ENCODE measurements around the gene XPNPEP1.

XPNPEP1 gene

GRCh38 chr10:109837384-109837783 lies 85.9 kb downstream of the XPNPEP1 start:
- H4K20me1 ChIP-seq (ENCODE audit: low read depth, low read length) = no peaks in the 10 kb centered on the region
- H3F3A ChIP-seq (ENCODE audit: insufficient read depth) = no peaks in the 10 kb centered on the region
- H3K9ac ChIP-seq (ENCODE audit: low read length) = no peak overlapping the region
- H3K79me2 ChIP-seq (ENCODE audit: insufficient read depth, low read length) = no peaks in the 10 kb centered on the region
- no peak overlapping the region for H2AFZ ChIP-seq (ENCODE audit: low read depth, low read length, severe bottlenecking)
- no peaks in the 10 kb centered on the region for H3K36me3 ChIP-seq (ENCODE audit: low read length)
- no peak overlapping the region for H3K4me2 ChIP-seq (ENCODE audit: low read depth, low read length, poor library complexity, severe bottlenecking)
- no peaks in the 10 kb centered on the region for H3K9me3 ChIP-seq (ENCODE audit: insufficient read depth, low read length)
- TF ChIP-seq, protein P1, sequence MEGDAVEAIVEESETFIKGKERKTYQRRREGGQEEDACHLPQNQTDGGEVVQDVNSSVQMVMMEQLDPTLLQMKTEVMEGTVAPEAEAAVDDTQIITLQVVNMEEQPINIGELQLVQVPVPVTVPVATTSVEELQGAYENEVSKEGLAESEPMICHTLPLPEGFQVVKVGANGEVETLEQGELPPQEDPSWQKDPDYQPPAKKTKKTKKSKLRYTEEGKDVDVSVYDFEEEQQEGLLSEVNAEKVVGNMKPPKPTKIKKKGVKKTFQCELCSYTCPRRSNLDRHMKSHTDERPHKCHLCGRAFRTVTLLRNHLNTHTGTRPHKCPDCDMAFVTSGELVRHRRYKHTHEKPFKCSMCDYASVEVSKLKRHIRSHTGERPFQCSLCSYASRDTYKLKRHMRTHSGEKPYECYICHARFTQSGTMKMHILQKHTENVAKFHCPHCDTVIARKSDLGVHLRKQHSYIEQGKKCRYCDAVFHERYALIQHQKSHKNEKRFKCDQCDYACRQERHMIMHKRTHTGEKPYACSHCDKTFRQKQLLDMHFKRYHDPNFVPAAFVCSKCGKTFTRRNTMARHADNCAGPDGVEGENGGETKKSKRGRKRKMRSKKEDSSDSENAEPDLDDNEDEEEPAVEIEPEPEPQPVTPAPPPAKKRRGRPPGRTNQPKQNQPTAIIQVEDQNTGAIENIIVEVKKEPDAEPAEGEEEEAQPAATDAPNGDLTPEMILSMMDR (IDR thresholded peaks at IDR 0.05; ENCODE audit: insufficient read depth, low read length, poor library complexity, severe bottlenecking) = no peak
- TF ChIP-seq EZH2phosphoT487 (conservative IDR thresholded peaks at IDR 0.05; ENCODE audit: low read length) = no peak
- H3K27ac ChIP-seq (ENCODE audit: low read depth, low read length) = no peak overlapping the region
- H3K4me3 ChIP-seq (ENCODE audit: insufficient read depth, low read length, poor library complexity, severe bottlenecking) = no peak overlapping the region
- no peaks in the 10 kb centered on the region for H3K27me3 ChIP-seq (ENCODE audit: low read length)
- H3K9me2 ChIP-seq (replicated peaks; ENCODE audit: insufficient read depth, low read length) = no peaks in the 10 kb centered on the region

GRCh38 chr10:109835257-109835656 lies 88.1 kb downstream of the XPNPEP1 start:
- no peak overlapping the region for H3K4me3 ChIP-seq (ENCODE audit: insufficient read depth, low read length, poor library complexity, severe bottlenecking)

DNA sequence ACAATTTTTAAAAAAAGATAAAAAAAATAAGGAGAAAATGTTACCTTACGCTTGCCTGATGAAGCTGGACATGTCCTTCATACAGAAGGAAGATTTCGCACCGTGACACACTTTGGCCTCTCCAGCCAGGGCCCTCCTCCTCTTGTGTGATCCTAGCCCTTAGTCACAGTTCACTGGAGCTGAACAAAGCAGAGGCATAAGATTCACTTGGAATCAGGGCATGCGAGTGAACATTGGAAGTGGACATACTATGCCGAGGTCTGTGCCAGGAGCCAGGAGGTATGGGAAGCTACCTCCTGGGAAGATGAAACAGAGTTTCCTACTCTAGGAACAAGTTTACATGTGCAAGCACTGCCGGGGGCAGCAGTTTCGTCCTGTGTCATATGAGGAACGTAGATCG lies 91.5 kb downstream of the XPNPEP1 start:
- no peaks in the 10 kb centered on the region for H3K27me3 ChIP-seq (ENCODE audit: low read length)
- no peaks in the 10 kb centered on the region for H3K9me2 ChIP-seq (replicated peaks; ENCODE audit: insufficient read depth, low read length)
- TF ChIP-seq, protein P1 (IDR thresholded peaks at IDR 0.05; ENCODE audit: insufficient read depth, low read length, poor library complexity, severe bottlenecking) = no peak
- no peak for TF ChIP-seq EZH2phosphoT487 (conservative IDR thresholded peaks at IDR 0.05; ENCODE audit: low read length)
- no peaks in the 10 kb centered on the region for H3K79me2 ChIP-seq (ENCODE audit: insufficient read depth, low read length)
- no peak overlapping the region for H3K27ac ChIP-seq (ENCODE audit: low read depth, low read length)
- H2AFZ ChIP-seq (ENCODE audit: low read depth, low read length, severe bottlenecking) = no peak overlapping the region
- no peaks in the 10 kb centered on the region for H3K9me3 ChIP-seq (ENCODE audit: insufficient read depth, low read length)
- no peak overlapping the region for H3K4me2 ChIP-seq (ENCODE audit: low read depth, low read length, poor library complexity, severe bottlenecking)
- no peak overlapping the region for H3K9ac ChIP-seq (ENCODE audit: low read length)
- no peaks in the 10 kb centered on the region for H3F3A ChIP-seq (ENCODE audit: insufficient read depth)
- no peaks in the 10 kb centered on the region for H3K36me3 ChIP-seq (ENCODE audit: low read length)
- H3K4me3 ChIP-seq (ENCODE audit: insufficient read depth, low read length, poor library complexity, severe bottlenecking) = no peak overlapping the region
- no peaks in the 10 kb centered on the region for H4K20me1 ChIP-seq (ENCODE audit: low read depth, low read length)

More at GRCh38 chr10:109835257-109835656, 88.1 kb downstream of the XPNPEP1 start:
- Histone ChIP-seq H3K9me2 (replicated peaks; ENCODE audit: insufficient read depth, low read length) (no peaks in the 10 kb centered on the region), H3K27ac (ENCODE audit: low read depth, low read length) (no peak overlapping the region), H3K9me3 (ENCODE audit: insufficient read depth, low read length) (no peaks in the 10 kb centered on the region), H3F3A (ENCODE audit: insufficient read depth) (no peaks in the 10 kb centered on the region), H3K27me3 (ENCODE audit: low read length) (no peaks in the 10 kb centered on the region), H3K4me2 (ENCODE audit: low read depth, low read length, poor library complexity, severe bottlenecking) (no peak overlapping the region), H4K20me1 (ENCODE audit: low read depth, low read length) (no peaks in the 10 kb centered on the region), H3K9ac (ENCODE audit: low read length) (no peak overlapping the region), H3K36me3 (ENCODE audit: low read length) (no peaks in the 10 kb centered on the region), H3K79me2 (ENCODE audit: insufficient read depth, low read length) (no peaks in the 10 kb centered on the region), H2AFZ (ENCODE audit: low read depth, low read length, severe bottlenecking) (no peak overlapping the region)
- TF ChIP-seq EZH2phosphoT487 (conservative IDR thresholded peaks at IDR 0.05; ENCODE audit: low read length) = no peak
- TF ChIP-seq, protein P1 (IDR thresholded peaks at IDR 0.05; ENCODE audit: insufficient read depth, low read length, poor library complexity, severe bottlenecking) = no peak

Measured in SU-DHL-6 (cell line).